HEK293 (cell line): ENCODE results near the gene GRAMD4.
A peak's percentile ranks its signal among the peaks of the same experiment; 100 is the strongest.

Source experiments
- CTCF ChIA-PET: fragments of 350-600 bp; formaldehyde crosslinking; extraction: SDS; loops from one replicate; lab custom pipeline; 2021; ENCODE audit warnings: antibody characterized with exemption; lab: Yijun Ruan, JAX
- POLR2A ChIA-PET: fragments of 300-600 bp; formaldehyde crosslinking; extraction: SDS; loops from one replicate; lab custom pipeline; 2020; ENCODE audit warnings: antibody characterized with exemption, inconsistent platforms; lab: Yijun Ruan, JAX
- H3K27ac ChIP-seq: fragments of 200-500 bp; sonication (Bioruptor generic); 2 replicates; pipeline ENCODE4 v1.5.1; 2014; ENCODE audit warnings: low read depth, low read length, control low read depth, inconsistent platforms; ENCODE audit errors: extremely low read depth
- H3K36me3 ChIP-seq, 2 experiments: fragments of 200-500 bp in 1 of 2; sonication (Bioruptor generic) in 1 of 2; 1 replicate in 1 of 2; 2 replicates in 1 of 2; pipeline ENCODE4 v1.5.1; 2014 to 2017; ENCODE audit warnings: inconsistent platforms in 2 of 2, low read length in 2 of 2; ENCODE audit not compliant: control insufficient read depth in 2 of 2, insufficient read depth in 1 of 2
- H3K4me1 ChIP-seq: fragments of 200-500 bp; sonication (Bioruptor generic); 2 replicates; pipeline ENCODE4 v1.5.1; 2014; ENCODE audit warnings: mild to moderate bottlenecking, low read length, inconsistent platforms; ENCODE audit not compliant: control insufficient read depth, insufficient read depth
- H3K4me3 ChIP-seq: 2 replicates; pipeline ENCODE4 v1.5.1; 2011; ENCODE audit warnings: low read depth, mild to moderate bottlenecking, control low read depth, low read length, moderate library complexity
- H3K9me3 ChIP-seq: fragments of 200-500 bp; sonication (Bioruptor generic); 2 replicates; pipeline ENCODE4 v1.5.1; 2014; ENCODE audit warnings: low read depth, low read length, inconsistent platforms; ENCODE audit not compliant: control insufficient read depth, insufficient read depth
- BCL11A ChIP-seq: fragments of 450-650 bp; formaldehyde crosslinking; IDR thresholded peaks from 2 replicates; pipeline ENCODE4 v1.5.1; 2016; ENCODE audit warnings: low read depth, missing biosample characterization, missing genetic modification characterization
- EGR2 ChIP-seq: fragments of 450-650 bp; formaldehyde crosslinking; IDR thresholded peaks from 2 replicates; pipeline ENCODE4 v1.5.1; 2016; ENCODE audit warnings: low read depth, missing biosample characterization, missing genetic modification characterization
- HOXC10 ChIP-seq: sonication (generic); formaldehyde crosslinking; IDR thresholded peaks from 2 replicates; pipeline ENCODE4 v1.8.1; 2023; ENCODE audit warnings: mild to moderate bottlenecking, missing genetic modification reagents
- YY2 ChIP-seq: fragments of 450-650 bp; formaldehyde crosslinking; IDR thresholded peaks from 2 replicates; pipeline ENCODE4 v1.5.1; 2016; ENCODE audit warnings: missing biosample characterization, missing genetic modification characterization
- ZFHX2 ChIP-seq: fragments of 450-650 bp; formaldehyde crosslinking; conservative IDR thresholded peaks from 2 replicates; pipeline ENCODE4 v1.5.1; 2016; ENCODE audit warnings: missing biosample characterization, missing genetic modification characterization
- ZFP3 ChIP-seq: fragments of 450-650 bp; formaldehyde crosslinking; IDR thresholded peaks from 2 replicates; pipeline ENCODE4 v1.5.1; 2016; ENCODE audit warnings: low read depth, missing biosample characterization, missing genetic modification characterization
- ZNF274 ChIP-seq, 2 experiments: fragments of 200-500 bp in 1 of 2; fragments of 450-650 bp in 1 of 2; sonication (Bioruptor generic) in 1 of 2; formaldehyde crosslinking in 1 of 2; IDR thresholded peaks; 2 replicates each; pipeline versions ENCODE4 v1.5.1 to v1.6.1; 2014 to 2016; ENCODE audit warnings: borderline replicate concordance in 1 of 2, inconsistent platforms in 1 of 2, low read length in 1 of 2, missing biosample characterization in 1 of 2, missing genetic modification characterization in 1 of 2
- ZNF292 ChIP-seq: fragments of 450-650 bp; formaldehyde crosslinking; IDR thresholded peaks from 2 replicates; pipeline ENCODE4 v1.5.1; 2016; ENCODE audit warnings: low read depth, missing biosample characterization, missing genetic modification characterization, borderline replicate concordance
- ZNF335 ChIP-seq: fragments of 450-650 bp; formaldehyde crosslinking; conservative IDR thresholded peaks from 2 replicates; pipeline ENCODE4 v1.5.1; 2016; ENCODE audit warnings: missing biosample characterization, missing genetic modification characterization
- ZNF354C ChIP-seq: fragments of 450-650 bp; formaldehyde crosslinking; IDR thresholded peaks from 2 replicates; pipeline ENCODE4 v1.5.1; 2016; ENCODE audit warnings: missing biosample characterization, missing genetic modification characterization, low read depth, borderline replicate concordance
- ZNF544 ChIP-seq: fragments of 450-650 bp; formaldehyde crosslinking; IDR thresholded peaks from 2 replicates; pipeline ENCODE4 v1.5.0; 2017; ENCODE audit warnings: missing biosample characterization, missing genetic modification characterization
- ZNF560 ChIP-seq: fragments of 450-650 bp; formaldehyde crosslinking; IDR thresholded peaks from 2 replicates; pipeline ENCODE4 v1.5.1; 2017; ENCODE audit warnings: missing biosample characterization, missing genetic modification characterization, borderline replicate concordance
- ZNF596 ChIP-seq: fragments of 450-650 bp; IDR thresholded peaks from 2 replicates; pipeline ENCODE4 v1.5.0; 2018; ENCODE audit warnings: missing biosample characterization, mild to moderate bottlenecking, missing genetic modification characterization, moderate library complexity
- ZNF621 ChIP-seq: fragments of 450-650 bp; formaldehyde crosslinking; IDR thresholded peaks from 2 replicates; pipeline ENCODE4 v1.5.1; 2017; ENCODE audit warnings: missing biosample characterization, missing genetic modification characterization
- ZNF629 ChIP-seq: fragments of 450-650 bp; formaldehyde crosslinking; IDR thresholded peaks from 2 replicates; pipeline ENCODE4 v1.5.1; 2017; ENCODE audit warnings: missing biosample characterization, missing genetic modification characterization
- ZNF776 ChIP-seq: fragments of 450-650 bp; formaldehyde crosslinking; IDR thresholded peaks from 2 replicates; pipeline ENCODE4 v1.5.0; 2017; ENCODE audit warnings: missing biosample characterization, missing genetic modification characterization, borderline replicate concordance
- ZNF777 ChIP-seq: fragments of 450-650 bp; formaldehyde crosslinking; IDR thresholded peaks from 2 replicates; pipeline ENCODE4 v1.5.1; 2017; ENCODE audit warnings: missing biosample characterization, missing genetic modification characterization, borderline replicate concordance
- TF ChIP-seq, protein P1 (sequence below): fragments of 450-650 bp; formaldehyde crosslinking; IDR thresholded peaks from 2 replicates; pipeline ENCODE4 v1.5.1; 2016; ENCODE audit warnings: missing biosample characterization, missing genetic modification characterization

GRAMD4 gene

DNA sequence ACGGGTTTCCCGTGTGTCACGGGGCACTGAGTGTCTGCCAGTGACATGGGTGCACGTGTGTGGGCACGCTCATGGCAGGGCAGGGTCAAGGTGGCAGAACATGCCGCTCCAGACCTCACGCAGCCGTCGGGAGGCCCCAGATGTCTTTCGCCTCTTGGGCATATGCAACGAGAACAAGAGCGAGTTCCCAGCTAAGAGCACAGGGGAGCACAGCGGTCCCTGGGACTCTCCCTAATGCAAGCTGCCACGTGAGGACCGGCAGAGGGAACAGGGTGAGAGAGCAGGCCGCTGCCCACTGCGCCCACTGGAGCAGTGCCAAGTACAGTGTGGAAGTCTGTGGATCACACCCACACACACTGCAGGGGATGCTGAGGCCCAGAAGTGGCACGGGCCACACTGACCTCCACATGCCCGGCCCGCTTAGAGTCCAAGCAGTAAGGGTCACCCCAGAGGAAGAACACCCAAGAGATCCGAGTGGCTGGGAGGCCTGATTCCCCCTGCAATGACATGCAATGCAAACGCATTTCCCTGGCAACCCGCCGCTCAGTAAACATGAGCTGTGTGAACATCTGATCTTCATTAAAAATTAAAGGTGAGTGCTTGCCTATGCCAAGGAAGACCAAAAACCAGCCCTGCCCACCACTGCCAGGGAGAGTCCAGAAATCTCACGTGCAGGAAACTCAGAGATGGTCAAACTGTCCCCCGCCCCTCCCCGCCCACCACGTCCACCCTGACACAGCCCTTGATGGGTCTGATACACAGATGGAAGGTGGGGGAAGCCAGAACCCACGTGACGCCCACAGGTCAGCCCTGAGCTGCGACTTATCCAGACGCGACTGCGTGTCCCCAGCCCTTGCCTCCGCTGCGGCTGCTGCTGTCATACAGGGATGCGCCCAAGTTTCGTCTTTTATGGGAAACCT, 106.1 kb downstream of the GRAMD4 start:
- Histone ChIP-seq H3K27ac (no peak overlapping the region), H3K4me1 (0 out of 2 replicates have a peak, but pooled peaks cover under 1% of the 10 kb centered on the region), H3K4me3 (no peak overlapping the region), H3K36me3 (peaks cover 4 to 37% of the 10 kb centered on the region in 2 experiments; a peak in 2 of 3 replicates), H3K9me3 (no peaks in the 10 kb centered on the region)
- POLR2A ChIA-PET = interaction anchor here (0.6 to 1.1 kb wide), 2 partner anchors 12 to 168 kb away, joined by 3 to 4 read pairs; no protein-coding TSS in a partner anchor
- CTCF ChIA-PET = no interaction called here
- TF ChIP-seq ZNF292 (tag by site-specific recombination) (no peak), EGR2 (peak; percentile 65; the same call in 1 of the 2 replicates), ZFHX2 (tag by site-specific recombination) (peak; percentile 67)
- TF ChIP-seq, all 188 proteins: peak for 2

DNA sequence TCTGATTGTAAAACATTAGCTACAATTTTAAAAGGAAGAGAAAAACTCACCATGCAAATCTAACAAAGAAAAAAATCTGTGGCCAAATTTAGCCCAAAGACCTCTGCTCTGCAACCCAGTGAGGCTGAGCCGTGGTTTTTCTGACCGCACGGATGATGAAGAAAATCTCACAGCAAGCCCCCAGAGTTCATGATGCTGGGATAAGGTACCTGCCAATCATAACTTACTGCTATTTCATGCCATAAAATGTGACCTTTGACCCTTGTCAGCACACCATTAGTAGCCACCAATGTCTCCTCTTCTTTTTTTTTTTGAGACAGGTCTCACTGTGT, 106.8 kb downstream of the GRAMD4 start:
- CTCF ChIA-PET = no interaction called here
- Histone ChIP-seq H3K36me3 (peaks cover 4 to 43% of the 10 kb centered on the region in 2 experiments; a peak in 2 of 3 replicates), H3K9me3 (no peaks in the 10 kb centered on the region), H3K4me3 (no peak overlapping the region), H3K4me1 (0 out of 2 replicates have a peak, but pooled peaks cover 2% of the 10 kb centered on the region), H3K27ac (no peak overlapping the region)
- TF ChIP-seq ZFHX2 (tag by site-specific recombination) (no peak), ZNF777 (no peak), BCL11A (tag by site-specific recombination) (no peak)
- POLR2A ChIA-PET = interaction anchor here (0.6 kb wide), 1 partner anchor 169 kb away, joined by 3 read pairs; no protein-coding TSS in a partner anchor

DNA sequence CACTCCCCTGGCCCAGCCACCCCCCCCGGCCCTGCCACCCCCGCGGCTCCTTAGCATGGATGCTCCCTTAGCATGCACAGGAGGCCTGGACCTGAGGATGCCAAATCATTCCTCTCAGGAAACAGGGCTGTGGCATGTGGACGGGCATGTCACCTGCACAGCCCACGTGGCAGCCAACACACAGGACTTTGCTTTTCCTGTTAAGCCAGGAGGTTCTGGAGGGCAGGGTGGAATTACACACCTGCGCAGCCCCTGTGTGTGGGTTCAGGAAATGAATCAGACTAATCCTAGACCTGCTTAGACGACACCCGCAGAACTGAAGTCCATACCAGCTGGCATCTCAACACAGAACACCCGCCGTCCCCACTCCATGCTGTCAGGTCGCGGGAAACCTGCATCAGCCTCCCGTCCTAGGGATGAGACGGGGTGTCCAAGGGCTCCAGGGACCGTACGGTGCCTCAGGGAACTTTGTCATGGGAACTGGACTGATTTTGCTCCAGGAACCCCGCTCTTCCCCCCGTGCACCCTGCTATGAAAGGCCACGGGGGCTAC, 107.7 kb downstream of the GRAMD4 start:
- CTCF ChIA-PET = interaction anchor here (1.5 kb wide), 1 partner anchor 8 kb away, joined by 3 read pairs; no protein-coding TSS in a partner anchor
- H3K27ac ChIP-seq = no peak overlapping the region
- TF ChIP-seq ZNF560 (no peak), ZNF629 (no peak), ZNF274 (IDR thresholded peaks at IDR 0.05; ENCODE audit: low read length) (no peak), ZNF274 (tag by site-specific recombination; IDR thresholded peaks at IDR 0.05; ENCODE audit: borderline replicate concordance) (no peak), ZNF621 (no peak), ZNF776 (tag by site-specific recombination) (no peak), ZNF596 (tag by site-specific recombination) (no peak), ZNF335 (tag by site-specific recombination) (no peak)
- TF ChIP-seq, all 188 proteins: peak for 0
- POLR2A ChIA-PET = no interaction called here
- no peak overlapping the region for H3K4me3 ChIP-seq
- H3K36me3 ChIP-seq = peaks cover 4 to 45% of the 10 kb centered on the region in 2 experiments; a peak in 2 of 3 replicates
- H3K9me3 ChIP-seq = no peaks in the 10 kb centered on the region
- H3K4me1 ChIP-seq = peaks cover 2% of the 10 kb centered on the region; the same call in 1 of the 2 replicates

DNA sequence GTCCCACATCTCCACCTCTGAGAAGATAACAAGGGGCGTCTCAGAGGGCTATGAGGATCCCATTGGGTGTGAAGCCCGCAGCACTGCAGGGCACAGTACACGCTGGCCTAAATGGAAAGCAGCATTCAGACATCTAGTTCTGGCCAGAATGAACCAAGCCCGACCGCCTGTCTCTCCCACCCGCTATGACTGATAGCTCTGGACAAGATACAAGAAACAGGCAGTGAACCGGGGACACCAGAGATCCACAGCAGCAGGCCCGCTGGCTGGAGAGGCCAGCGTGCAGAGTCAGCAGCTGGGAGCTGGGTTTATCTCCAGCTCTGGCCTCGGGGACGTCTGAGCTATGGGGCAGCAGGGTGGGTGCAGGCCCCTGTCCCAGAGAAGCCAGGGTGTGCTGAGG, 108.3 kb downstream of the GRAMD4 start:
- H3K9me3 ChIP-seq = no peaks in the 10 kb centered on the region
- peaks cover 2% of the 10 kb centered on the region; the same call in 1 of the 2 replicates for H3K4me1 ChIP-seq
- H3K36me3 ChIP-seq = peaks cover 4 to 45% of the 10 kb centered on the region in 2 experiments; a peak in 2 of 3 replicates
- no peak overlapping the region for H3K27ac ChIP-seq
- TF ChIP-seq ZNF544 (no peak), ZNF354C (tag by site-specific recombination) (no peak), HOXC10 (CRISPR knock-in tag) (no peak), YY2 (no peak), ZFP3 (tag by site-specific recombination) (no peak)
- TF ChIP-seq, protein P1, sequence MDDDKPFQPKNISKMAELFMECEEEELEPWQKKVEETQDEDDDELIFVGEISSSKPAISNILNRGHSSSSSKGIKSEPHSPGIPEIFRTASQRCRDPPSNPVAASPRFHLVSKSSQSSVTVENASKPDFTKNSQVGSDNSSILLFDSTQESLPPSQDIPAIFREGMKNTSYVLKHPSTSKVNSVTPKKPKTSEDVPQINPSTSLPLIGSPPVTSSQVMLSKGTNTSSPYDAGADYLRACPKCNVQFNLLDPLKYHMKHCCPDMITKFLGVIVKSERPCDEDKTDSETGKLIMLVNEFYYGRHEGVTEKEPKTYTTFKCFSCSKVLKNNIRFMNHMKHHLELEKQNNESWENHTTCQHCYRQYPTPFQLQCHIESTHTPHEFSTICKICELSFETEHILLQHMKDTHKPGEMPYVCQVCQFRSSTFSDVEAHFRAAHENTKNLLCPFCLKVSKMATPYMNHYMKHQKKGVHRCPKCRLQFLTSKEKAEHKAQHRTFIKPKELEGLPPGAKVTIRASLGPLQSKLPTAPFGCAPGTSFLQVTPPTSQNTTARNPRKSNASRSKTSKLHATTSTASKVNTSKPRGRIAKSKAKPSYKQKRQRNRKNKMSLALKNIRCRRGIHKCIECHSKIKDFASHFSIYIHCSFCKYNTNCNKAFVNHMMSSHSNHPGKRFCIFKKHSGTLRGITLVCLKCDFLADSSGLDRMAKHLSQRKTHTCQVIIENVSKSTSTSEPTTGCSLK (tag by site-specific recombination) = no peak
- H3K4me3 ChIP-seq = no peak overlapping the region
- ChIA-PET POLR2A (no interaction called here), CTCF (interaction anchor here (0.6 to 1.5 kb wide), 2 partner anchors 8 to 149 kb away, joined by 3 read pairs; no protein-coding TSS in a partner anchor)
